Measurements from ENCODE around the gene PBRM1.

DNA sequence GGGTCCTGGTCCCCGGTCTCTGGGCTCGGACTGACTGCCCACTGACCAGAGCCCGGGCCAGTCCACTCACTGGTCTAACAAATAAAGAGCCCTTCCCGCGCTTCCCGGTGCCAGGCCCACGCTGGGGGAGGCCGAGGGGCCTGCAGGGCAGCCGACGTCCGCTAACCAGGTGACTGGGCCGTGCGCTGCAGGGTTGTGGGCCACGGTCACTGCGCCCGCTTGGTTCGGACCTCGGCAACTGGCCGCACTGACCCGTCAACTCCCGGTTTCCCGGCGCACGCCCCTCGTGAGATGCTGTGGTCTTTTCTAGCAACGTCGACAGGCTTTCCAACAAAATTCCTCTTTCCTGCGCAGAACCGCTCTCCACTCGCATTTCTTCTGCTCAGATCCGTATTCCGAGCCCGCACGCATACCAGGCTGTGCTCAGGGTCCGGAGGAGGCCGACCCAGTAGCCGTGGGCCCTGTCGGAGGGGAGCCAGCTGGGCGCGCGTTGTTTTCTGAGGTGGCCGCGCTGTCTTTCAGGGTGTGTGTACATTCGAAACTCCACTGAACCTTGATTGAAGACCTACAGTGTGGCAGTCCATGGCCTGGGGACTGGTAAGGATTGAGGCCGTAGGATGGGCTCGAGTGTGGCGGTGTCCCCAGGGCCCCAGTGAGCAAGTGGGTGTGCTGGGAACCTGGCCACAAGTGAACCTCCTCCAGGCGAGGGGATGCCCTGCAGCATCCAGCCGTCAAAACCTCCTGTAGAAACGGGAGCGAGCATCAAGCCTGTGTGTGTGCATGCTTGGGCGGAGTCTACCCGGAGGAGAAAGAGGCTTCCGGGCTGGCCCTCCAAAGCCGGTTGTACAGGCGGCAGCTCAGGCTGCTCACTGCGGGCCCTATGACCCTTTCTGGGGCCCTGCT is 151.2 kb downstream of the PBRM1 start:
- TF ChIP-seq NR2F2 (IDR thresholded peaks at IDR 0.05) (no peak), SP1 (IDR thresholded peaks at IDR 0.05) (no peak), RAD21 (IDR thresholded peaks at IDR 0.05) (no peak), TAF1 (conservative IDR thresholded peaks at IDR 0.05) (no peak)
- TF ChIP-seq, protein P1, sequence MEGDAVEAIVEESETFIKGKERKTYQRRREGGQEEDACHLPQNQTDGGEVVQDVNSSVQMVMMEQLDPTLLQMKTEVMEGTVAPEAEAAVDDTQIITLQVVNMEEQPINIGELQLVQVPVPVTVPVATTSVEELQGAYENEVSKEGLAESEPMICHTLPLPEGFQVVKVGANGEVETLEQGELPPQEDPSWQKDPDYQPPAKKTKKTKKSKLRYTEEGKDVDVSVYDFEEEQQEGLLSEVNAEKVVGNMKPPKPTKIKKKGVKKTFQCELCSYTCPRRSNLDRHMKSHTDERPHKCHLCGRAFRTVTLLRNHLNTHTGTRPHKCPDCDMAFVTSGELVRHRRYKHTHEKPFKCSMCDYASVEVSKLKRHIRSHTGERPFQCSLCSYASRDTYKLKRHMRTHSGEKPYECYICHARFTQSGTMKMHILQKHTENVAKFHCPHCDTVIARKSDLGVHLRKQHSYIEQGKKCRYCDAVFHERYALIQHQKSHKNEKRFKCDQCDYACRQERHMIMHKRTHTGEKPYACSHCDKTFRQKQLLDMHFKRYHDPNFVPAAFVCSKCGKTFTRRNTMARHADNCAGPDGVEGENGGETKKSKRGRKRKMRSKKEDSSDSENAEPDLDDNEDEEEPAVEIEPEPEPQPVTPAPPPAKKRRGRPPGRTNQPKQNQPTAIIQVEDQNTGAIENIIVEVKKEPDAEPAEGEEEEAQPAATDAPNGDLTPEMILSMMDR (IDR thresholded peaks at IDR 0.05; ENCODE audit: low read depth, low read length, missing input control), result no peak
- TF ChIP-seq, protein P2, sequence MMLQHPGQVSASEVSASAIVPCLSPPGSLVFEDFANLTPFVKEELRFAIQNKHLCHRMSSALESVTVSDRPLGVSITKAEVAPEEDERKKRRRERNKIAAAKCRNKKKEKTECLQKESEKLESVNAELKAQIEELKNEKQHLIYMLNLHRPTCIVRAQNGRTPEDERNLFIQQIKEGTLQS (IDR thresholded peaks at IDR 0.05), result no peak

All from liver (tissue), 3 donors.